Activated CD8-positive, alpha-beta T cell treated with anti-CD3 and anti-CD28 coated beads for 36 hours (primary cell): ENCODE results near the gene ZNF74. TPM values are rescaled to one million over a fixed set of nuclear protein-coding genes. Genes with fewer than 3 reads are reported as not detected.

Source experiments
- ATAC-seq: fragments of 200-7000 bp; cut with Tn5 transposase; one replicate; pipeline ENCODE4 v1.10.0; 2021; ENCODE audit warnings: mild to moderate bottlenecking, moderate library complexity
- CTCF ChIA-PET: fragments of 350-600 bp; sonication (Branson Sonifier 250); formaldehyde crosslinking; loops from one replicate; lab custom pipeline; 2021; ENCODE audit warnings: antibody characterized with exemption; lab: Charles Lee
- POLR2A ChIA-PET: fragments of 350-600 bp; sonication (Branson Sonifier 250); formaldehyde crosslinking; loops from one replicate; lab custom pipeline; 2021; ENCODE audit warnings: antibody characterized with exemption; lab: Charles Lee
- DNase-seq: peaks from one replicate; pipeline ENCODE4 v3.0.0-alpha.2; 2020
- H3K27ac Mint-ChIP-seq: one replicate; pipeline ENCODE4 v1.8.0; 2021; ENCODE audit warnings: mild to moderate bottlenecking, mixed read lengths
- H3K27me3 Mint-ChIP-seq: one replicate; pipeline ENCODE4 v1.8.0; 2021; ENCODE audit warnings: mixed read lengths
- H3K36me3 Mint-ChIP-seq: one replicate; pipeline ENCODE4 v1.8.0; 2021; ENCODE audit warnings: low read depth, mixed read lengths
- H3K4me1 Mint-ChIP-seq: one replicate; pipeline ENCODE4 v1.8.0; 2021; ENCODE audit warnings: low read depth, mixed read lengths
- H3K4me3 Mint-ChIP-seq: one replicate; pipeline ENCODE4 v1.8.0; 2021; ENCODE audit warnings: mild to moderate bottlenecking, moderate library complexity, mixed read lengths
- H3K9me3 Mint-ChIP-seq: one replicate; pipeline ENCODE4 v1.8.0; 2021; ENCODE audit warnings: mixed read lengths
- intact Hi-C: fragments of 100-400 bp; cut with micrococcal nuclease; formaldehyde crosslinking; loops from one replicate; pipeline ENCODE4 v1.10.0; 2022
- total RNA-seq, 2 experiments: library from RNA; stranded (reverse); gene quantifications; one replicate each; pipeline ENCODE4 v1.2.3, GENCODE V29; 2021
- TF ChIP-seq, protein P1 (sequence below): fragments of 200-600 bp; IDR thresholded peaks from one replicate; pipeline ENCODE4 v1.8.0; 2022; ENCODE audit warnings: antibody characterized with exemption, mild to moderate bottlenecking

ZNF74 gene
- total RNA-seq, 2 experiments from 2014 or later: 11.8 to 13.4 TPM

DNA sequence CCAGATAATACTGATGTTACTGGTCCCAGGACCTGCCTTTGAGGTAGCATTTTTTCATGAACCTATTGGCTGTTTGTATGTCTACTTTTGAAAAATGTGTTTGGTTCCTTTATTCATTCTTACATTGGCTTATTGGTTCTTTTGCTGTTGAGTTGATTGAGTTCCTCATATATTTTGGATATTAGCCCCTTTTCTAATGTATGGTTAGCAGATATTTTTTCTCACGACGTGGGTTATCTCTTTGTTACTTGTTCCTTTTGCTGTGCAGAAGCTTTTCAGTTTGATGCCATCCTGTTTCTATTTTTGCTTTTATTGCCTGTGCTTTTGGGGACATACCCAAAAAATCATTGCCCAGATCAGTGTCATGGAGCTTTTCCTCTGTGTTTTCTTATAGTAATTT, 9.8 kb upstream of the ZNF74 start:
- Mint-ChIP-seq H3K27ac (no peak overlapping the region), H3K4me3 (no peak overlapping the region), H3K27me3 (no peaks in the 10 kb centered on the region), H3K9me3 (no peaks in the 10 kb centered on the region), H3K36me3 (no peaks in the 10 kb centered on the region), H3K4me1 (no peaks in the 10 kb centered on the region)
- intact Hi-C loops: no loop called here
- ATAC-seq (no peak), DNase-seq (no peak)
- TF ChIP-seq, protein P1, sequence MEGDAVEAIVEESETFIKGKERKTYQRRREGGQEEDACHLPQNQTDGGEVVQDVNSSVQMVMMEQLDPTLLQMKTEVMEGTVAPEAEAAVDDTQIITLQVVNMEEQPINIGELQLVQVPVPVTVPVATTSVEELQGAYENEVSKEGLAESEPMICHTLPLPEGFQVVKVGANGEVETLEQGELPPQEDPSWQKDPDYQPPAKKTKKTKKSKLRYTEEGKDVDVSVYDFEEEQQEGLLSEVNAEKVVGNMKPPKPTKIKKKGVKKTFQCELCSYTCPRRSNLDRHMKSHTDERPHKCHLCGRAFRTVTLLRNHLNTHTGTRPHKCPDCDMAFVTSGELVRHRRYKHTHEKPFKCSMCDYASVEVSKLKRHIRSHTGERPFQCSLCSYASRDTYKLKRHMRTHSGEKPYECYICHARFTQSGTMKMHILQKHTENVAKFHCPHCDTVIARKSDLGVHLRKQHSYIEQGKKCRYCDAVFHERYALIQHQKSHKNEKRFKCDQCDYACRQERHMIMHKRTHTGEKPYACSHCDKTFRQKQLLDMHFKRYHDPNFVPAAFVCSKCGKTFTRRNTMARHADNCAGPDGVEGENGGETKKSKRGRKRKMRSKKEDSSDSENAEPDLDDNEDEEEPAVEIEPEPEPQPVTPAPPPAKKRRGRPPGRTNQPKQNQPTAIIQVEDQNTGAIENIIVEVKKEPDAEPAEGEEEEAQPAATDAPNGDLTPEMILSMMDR: no peak
- ChIA-PET CTCF (interaction anchor here (0.6 kb wide), 1 partner anchor 245 kb away, joined by 3 read pairs; no protein-coding TSS in a partner anchor), POLR2A (interaction anchor here (1.6 kb wide), 1 partner anchor 10 kb away, joined by 7 read pairs; the partner anchor contains the start of gene ZNF74)

DNA sequence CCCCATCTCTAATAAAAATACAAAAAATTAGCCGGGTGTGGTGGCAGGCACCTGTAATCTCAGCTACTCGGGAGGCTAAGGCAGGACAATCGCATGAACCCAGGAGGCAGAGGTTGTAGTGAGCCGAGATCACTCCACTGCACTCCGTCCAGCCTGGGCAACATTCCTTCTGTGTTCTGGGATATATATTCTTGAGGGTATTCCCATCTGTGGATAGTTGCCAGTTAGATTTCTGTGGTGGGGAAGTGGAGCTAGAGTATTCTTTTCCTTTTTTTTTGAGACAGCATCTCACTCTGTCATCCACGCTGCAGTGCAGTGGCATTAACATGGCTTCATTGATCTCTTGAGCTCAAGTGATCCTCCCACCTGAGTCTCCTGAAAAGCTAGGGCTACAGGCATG, 9.1 kb upstream of the ZNF74 start:
- CTCF ChIA-PET: interaction anchor here (0.6 to 2.6 kb wide), 2 partner anchors 33 to 245 kb away, joined by 3 to 8 read pairs; no protein-coding TSS in a partner anchor
- Mint-ChIP-seq H3K27ac (no peak overlapping the region), H3K4me1 (no peaks in the 10 kb centered on the region), H3K36me3 (no peaks in the 10 kb centered on the region), H3K4me3 (no peak overlapping the region), H3K27me3 (no peaks in the 10 kb centered on the region), H3K9me3 (no peaks in the 10 kb centered on the region)
- POLR2A ChIA-PET: interaction anchor here (1.6 kb wide), 1 partner anchor 9 kb away, joined by 7 read pairs; the partner anchor contains the start of gene ZNF74
- intact Hi-C loops: no loop called here
- no peak for DNase-seq
- TF ChIP-seq, protein P1: no peak
- ATAC-seq: no peak

DNA sequence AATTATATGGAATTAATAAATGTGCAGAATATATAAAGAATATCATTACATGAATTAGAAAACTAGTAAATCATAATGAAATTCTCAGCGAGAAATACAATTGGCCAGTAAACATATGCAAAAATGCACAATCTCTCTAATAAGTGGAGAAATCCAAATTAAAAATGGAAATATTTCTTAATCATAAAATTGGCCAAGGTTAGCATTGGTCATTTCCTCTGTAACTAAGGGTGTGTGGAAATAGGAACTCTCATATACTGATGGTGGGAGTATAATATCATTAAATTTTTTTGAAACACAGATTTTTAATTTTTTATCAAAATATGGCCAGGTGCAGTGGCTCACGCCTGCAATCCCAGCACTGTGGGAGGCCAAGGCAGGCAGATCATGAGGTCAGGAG, 7.6 kb upstream of the ZNF74 start:
- DNase-seq (no peak), ATAC-seq (no peak)
- TF ChIP-seq, protein P1: no peak
- Mint-ChIP-seq H3K4me1 (no peaks in the 10 kb centered on the region), H3K27ac (no peak overlapping the region), H3K27me3 (no peaks in the 10 kb centered on the region), H3K9me3 (no peaks in the 10 kb centered on the region), H3K36me3 (no peaks in the 10 kb centered on the region), H3K4me3 (no peak overlapping the region)
- POLR2A ChIA-PET: no interaction called here
- CTCF ChIA-PET: interaction anchor here (2.6 kb wide), 1 partner anchor 32 kb away, joined by 8 read pairs; no protein-coding TSS in a partner anchor
- intact Hi-C loops: no loop called here

DNA sequence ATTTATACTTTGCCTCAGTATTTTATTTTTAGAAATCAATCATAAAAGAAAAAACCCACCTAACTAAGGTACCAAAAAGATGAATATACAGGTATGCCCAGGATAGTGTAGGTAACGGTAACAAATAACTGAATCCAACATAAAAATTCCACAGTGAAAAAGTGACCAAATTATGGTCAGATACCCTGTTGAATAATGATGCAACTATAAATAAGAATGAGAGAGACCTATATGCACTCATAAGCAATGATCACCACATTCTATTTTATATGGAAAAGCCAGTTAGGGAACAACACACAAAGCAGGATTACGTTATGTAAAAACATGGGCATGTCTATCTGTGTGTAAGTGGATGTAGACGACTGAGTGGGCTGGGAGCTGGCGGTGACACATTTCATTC, 7.0 kb upstream of the ZNF74 start:
- no peak overlapping the region for H3K27ac Mint-ChIP-seq
- H3K9me3 Mint-ChIP-seq: no peaks in the 10 kb centered on the region
- TF ChIP-seq, protein P1: no peak
- intact Hi-C loops: no loop called here
- H3K4me1 Mint-ChIP-seq: no peaks in the 10 kb centered on the region
- ChIA-PET POLR2A (no interaction called here), CTCF (interaction anchor here (2.6 kb wide), 1 partner anchor 31 kb away, joined by 8 read pairs; no protein-coding TSS in a partner anchor)
- no peaks in the 10 kb centered on the region for H3K27me3 Mint-ChIP-seq
- no peak overlapping the region for H3K4me3 Mint-ChIP-seq
- no peak for DNase-seq
- ATAC-seq: no peak
- no peaks in the 10 kb centered on the region for H3K36me3 Mint-ChIP-seq

DNA sequence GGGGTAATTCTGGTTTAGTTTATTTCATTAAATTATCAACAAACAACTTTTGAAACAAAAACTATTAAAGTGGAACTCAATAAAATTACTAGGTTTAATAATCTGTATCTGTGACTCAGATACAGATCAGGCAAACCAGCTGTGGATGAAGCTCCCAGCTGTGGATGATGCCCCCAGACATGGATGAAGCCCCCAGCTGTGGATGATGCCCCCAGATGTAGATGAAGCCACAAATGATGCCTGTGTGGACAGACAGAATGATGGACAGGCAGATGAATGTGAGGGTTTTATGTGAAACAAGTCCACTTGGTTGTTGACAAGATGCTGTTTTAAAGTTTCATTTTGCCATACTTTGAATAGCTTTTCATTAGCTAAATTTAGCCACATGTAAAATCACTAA, 5.8 kb upstream of the ZNF74 start:
- CTCF ChIA-PET: interaction anchor here (1.0 to 1.7 kb wide), 3 partner anchors 30 to 70 kb away, joined by 3 to 5 read pairs (median 4); partner anchors contain the start of gene DGCR6L

More for the DNA sequence above, 5.8 kb upstream of the ZNF74 start:
- ATAC-seq (no peak), DNase-seq (no peak)
- H3K4me1 Mint-ChIP-seq: peaks cover under 1% of the 10 kb centered on the region
- TF ChIP-seq, protein P1: no peak
- H3K9me3 Mint-ChIP-seq: no peaks in the 10 kb centered on the region
- no peaks in the 10 kb centered on the region for H3K36me3 Mint-ChIP-seq
- no peak overlapping the region for H3K4me3 Mint-ChIP-seq
- POLR2A ChIA-PET: no interaction called here
- no peaks in the 10 kb centered on the region for H3K27me3 Mint-ChIP-seq
- intact Hi-C loops: no loop called here
- H3K27ac Mint-ChIP-seq: no peak overlapping the region
